Measurements from ENCODE around the gene CLN6.

DNA sequence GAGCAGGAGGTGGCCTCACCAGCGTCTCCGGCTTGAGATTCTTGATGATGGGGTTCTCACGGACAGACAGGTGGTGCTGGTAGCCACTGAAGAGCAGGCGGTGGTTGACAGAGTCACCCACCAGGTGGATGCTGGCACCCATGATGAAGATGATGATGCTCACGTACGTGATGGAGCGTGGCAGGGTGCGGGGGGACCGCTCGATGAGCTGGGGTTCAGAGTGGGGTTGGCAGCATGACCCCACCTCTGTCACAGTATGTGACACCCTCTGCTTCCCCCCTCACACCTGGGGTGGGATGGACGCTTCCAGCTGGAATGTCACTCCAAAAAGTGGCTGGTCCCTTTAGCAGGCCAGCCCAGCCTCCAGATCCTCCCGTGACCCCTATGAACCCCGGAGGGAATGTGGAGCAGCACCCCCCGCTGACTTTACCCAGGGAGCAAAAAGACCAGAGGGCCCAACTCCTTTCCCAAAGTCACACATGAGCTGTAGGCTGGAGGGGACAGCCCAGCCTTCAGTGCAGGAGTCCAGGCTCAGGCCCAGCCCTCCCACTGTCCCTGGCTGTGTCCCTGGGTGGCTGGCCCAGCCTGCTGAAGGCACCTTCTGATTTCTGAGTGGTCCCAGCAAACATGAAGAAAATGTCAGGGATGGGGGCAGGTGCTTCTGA lies 17.7 kb downstream of the CLN6 start:
- TF ChIP-seq GATA2 (IDR thresholded peaks at IDR 0.05; ENCODE audit: low read depth, low read length) (no peak), GATA3 (IDR thresholded peaks at IDR 0.05; ENCODE audit: low read depth, low read length) (no peak)
